Stimulated activated CD8-positive, alpha-beta memory T cell treated with anti-CD3 and anti-CD28 coated beads, Interleukin-4, amount 100 ng/mL, for 4 hours (primary cell): Measurements from ENCODE around the gene CMTR1.

ENCODE experiments used
- DNase-seq, 2 donors: peaks; one replicate each; pipeline ENCODE4 v3.0.0-alpha.2; 2020; ENCODE audit warnings: low read depth in 2 of 2, low spot score in 1 of 2

CMTR1 gene

GRCh38 chr6:37511910-37512399 lies 78.9 kb downstream of the CMTR1 start:
- DNase-seq: no peak

GRCh38 chr6:37512400-37513011 lies 79.5 kb downstream of the CMTR1 start:
- no peak for DNase-seq

- no peak for DNase-seq
Observed at GRCh38 chr6:37513155-37513554, 80.1 kb downstream of the CMTR1 start.

GRCh38 chr6:37513576-37513975 lies 80.6 kb downstream of the CMTR1 start:
- DNase-seq: no peak

GRCh38 chr6:37514321-37514771 lies 81.3 kb downstream of the CMTR1 start:
- DNase-seq: no peak

GRCh38 chr6:37514837-37515236 lies 81.8 kb downstream of the CMTR1 start:
- no peak for DNase-seq

GRCh38 chr6:37515712-37516075 lies 82.7 kb downstream of the CMTR1 start:
- no peak for DNase-seq

- DNase-seq: peak; percentile 59 to 83
Observed at GRCh38 chr6:37516076-37516919, 83.3 kb downstream of the CMTR1 start.

GRCh38 chr6:37516920-37517405 lies 83.9 kb downstream of the CMTR1 start:
- DNase-seq: no peak

GRCh38 chr6:37517411-37517812 lies 84.4 kb downstream of the CMTR1 start:
- peak in 1 of 2 donors; percentile 54 for DNase-seq

GRCh38 chr6:37518116-37518515 lies 85.1 kb downstream of the CMTR1 start:
- DNase-seq: no peak

- no peak for DNase-seq
Observed at GRCh38 chr6:37519461-37519860, 86.4 kb downstream of the CMTR1 start.

GRCh38 chr6:37520926-37521325 lies 87.9 kb downstream of the CMTR1 start:
- DNase-seq: no peak

- no peak for DNase-seq
Observed at GRCh38 chr6:37521674-37522073, 88.7 kb downstream of the CMTR1 start.

GRCh38 chr6:37522836-37523235 lies 89.8 kb downstream of the CMTR1 start:
- no peak for DNase-seq

GRCh38 chr6:37523412-37523811 lies 90.4 kb downstream of the CMTR1 start:
- DNase-seq: no peak

GRCh38 chr6:37524025-37524969 lies 91.3 kb downstream of the CMTR1 start:
- no peak for DNase-seq

GRCh38 chr6:37524970-37525318 lies 91.9 kb downstream of the CMTR1 start:
- DNase-seq: no peak

GRCh38 chr6:37525460-37526357 lies 92.7 kb downstream of the CMTR1 start:
- no peak for DNase-seq

- DNase-seq: no peak
Observed at GRCh38 chr6:37528541-37528940, 95.5 kb downstream of the CMTR1 start.
